Muscle of leg (tissue), 11 donors: ENCODE data around the gene CLCF1. TPM values are rescaled to one million over a fixed set of nuclear protein-coding genes. Genes with fewer than 3 reads are reported as not detected.

Experiments
- DNase-seq: peaks from one replicate; pipeline ENCODE4 v3.0.0; 2013
- H3K27ac ChIP-seq: one replicate; pipeline ENCODE4 v1.5.1; 2013; ENCODE audit warnings: mild to moderate bottlenecking, low read length, control low read depth
- H3K27me3 ChIP-seq: one replicate; pipeline ENCODE4 v1.6.1; 2013; ENCODE audit warnings: low read length; ENCODE audit not compliant: control insufficient read depth, insufficient read depth
- H3K36me3 ChIP-seq: one replicate; pipeline ENCODE4 v1.6.1; 2013; ENCODE audit warnings: low read length; ENCODE audit not compliant: control insufficient read depth, insufficient read depth
- H3K4me1 ChIP-seq: one replicate; pipeline ENCODE4 v1.6.1; 2013; ENCODE audit warnings: low read length; ENCODE audit not compliant: control insufficient read depth, insufficient read depth
- H3K4me3 ChIP-seq: one replicate; pipeline ENCODE4 v1.5.1; 2013; ENCODE audit warnings: low read length, control low read depth
- H3K9me3 ChIP-seq: replicated peaks from 2 replicates; pipeline ENCODE4 v1.6.1; 2013; ENCODE audit warnings: low read depth, low read length; ENCODE audit not compliant: control insufficient read depth
- WGBS: methylation state at CpG from one replicate; pipeline ENCODE4 v1.1.5; 2013; ENCODE audit warnings: missing lambda C conversion rate; ENCODE audit not compliant: insufficient coverage; 5-methylcytosine and 5-hydroxymethylcytosine counted together
- polyA plus RNA-seq, 8 donors: library from polyadenylated mRNA; unstranded; fragments of 120-200 nt; gene quantifications; one replicate each; pipeline versions ENCODE4 v1.2.1 to v1.2.3, GENCODE V29; 2013; ENCODE audit warnings: inconsistent platforms in 1 of 8, low replicate concordance in 1 of 8; ENCODE audit not compliant: insufficient read length in 8 of 8, insufficient read depth in 1 of 8
- total RNA-seq: library from RNA; stranded (reverse); fragments of 120-200 nt; gene quantifications from one replicate; pipeline ENCODE4 v1.2.4, GENCODE V29; 2013

The CLCF1 gene
- total and polyA plus RNA-seq, 9 donors: 2.0 to 4.8 (median 4.0) TPM

- Histone ChIP-seq H3K9me3 (no peaks in the 10 kb centered on the region), H3K4me3 (no peak overlapping the region), H3K27ac (no peak overlapping the region), H3K27me3 (peaks cover 16% of the 10 kb centered on the region), H3K36me3 (no peaks in the 10 kb centered on the region), H3K4me1 (peaks cover 4% of the 10 kb centered on the region)
- WGBS: 45% methylated on average over 7 of the region's 16 CpGs
- DNase-seq: peak; percentile 82
Measured at GRCh38 chr11:67382276-67383136, 9.1 kb upstream of the CLCF1 start.

GRCh38 chr11:67381244-67381972, 8.0 kb upstream of the CLCF1 start:
- Histone ChIP-seq H3K4me1 (peaks cover 4% of the 10 kb centered on the region), H3K9me3 (no peaks in the 10 kb centered on the region), H3K27me3 (peaks cover 27% of the 10 kb centered on the region), H3K36me3 (no peaks in the 10 kb centered on the region), H3K4me3 (no peak overlapping the region), H3K27ac (no peak overlapping the region)
- WGBS: 75% methylated on average over 7 of the region's 13 CpGs
- DNase-seq: peak; percentile 25

DNA sequence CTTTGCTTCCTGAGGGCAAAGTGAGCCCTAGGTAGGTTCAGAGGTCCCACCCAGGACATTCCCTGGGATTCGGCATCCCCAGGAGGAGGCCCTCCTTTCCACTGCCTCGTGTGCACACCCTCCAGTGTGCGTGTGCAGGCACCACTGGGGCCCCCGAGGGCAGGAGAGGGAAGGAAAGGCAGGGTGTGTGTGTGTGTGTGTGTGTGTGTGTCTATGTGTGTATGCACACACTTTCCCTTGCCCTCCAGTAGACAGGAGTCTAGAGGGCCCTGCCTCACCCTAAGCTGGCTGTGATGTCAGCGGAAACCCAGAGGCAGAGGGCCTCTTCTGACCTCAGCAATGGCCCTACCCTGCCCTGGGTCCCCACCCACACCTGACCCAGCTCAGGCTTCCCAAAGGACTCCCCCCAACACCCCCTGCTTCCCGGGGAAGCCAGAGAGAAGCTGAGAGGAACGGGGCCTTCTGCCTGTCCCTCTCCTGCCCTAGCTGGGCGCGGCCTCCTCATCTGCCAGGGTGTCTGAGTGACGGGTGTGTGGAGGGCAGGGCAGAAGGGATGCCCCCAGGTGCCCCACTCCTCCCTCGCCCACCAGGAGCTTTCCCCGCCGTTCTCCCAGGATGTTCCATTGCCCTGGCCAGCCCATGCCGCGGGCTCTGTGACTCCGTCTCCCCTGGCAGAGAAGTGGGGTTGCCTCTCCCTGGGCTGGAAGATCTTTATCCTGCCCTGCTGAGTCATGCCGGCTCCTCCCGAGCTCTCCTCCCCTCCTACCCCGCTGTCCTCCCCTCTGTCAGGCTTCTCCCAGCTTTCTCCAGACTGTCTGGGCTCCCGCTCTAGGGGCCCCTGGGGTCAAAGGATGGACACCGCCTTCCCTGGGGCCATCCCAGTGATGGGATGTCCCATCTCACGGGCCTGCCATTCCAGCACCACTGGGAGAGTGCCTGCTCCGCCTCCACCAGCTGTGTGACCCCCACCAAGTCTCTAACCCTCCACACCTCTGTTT, 6.0 kb upstream of the CLCF1 start:
- peaks cover 42% of the 10 kb centered on the region for H3K27me3 ChIP-seq
- no peaks in the 10 kb centered on the region for H3K36me3 ChIP-seq
- WGBS: 69% methylated on average over 12 of the region's 23 CpGs

DNA sequence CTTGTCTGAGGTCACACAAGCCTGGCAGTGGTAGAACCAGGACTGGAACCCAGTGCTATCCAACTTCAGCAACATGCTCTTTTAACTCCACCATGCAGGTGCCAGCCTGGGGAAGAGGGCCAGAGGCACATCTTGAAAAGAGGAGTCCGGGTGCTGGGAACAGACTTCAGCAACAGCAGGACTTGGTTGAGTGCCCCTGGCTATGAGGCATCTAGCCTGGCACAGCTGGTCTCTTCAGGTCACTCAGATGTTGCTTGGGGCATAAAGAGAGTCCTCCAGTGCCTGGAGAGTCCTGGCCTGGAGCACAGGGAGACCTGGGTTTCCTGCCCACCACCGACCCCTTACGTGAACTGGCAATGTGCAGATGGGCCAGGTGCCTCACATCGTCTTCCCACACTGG, 5.1 kb upstream of the CLCF1 start:
- Histone ChIP-seq H3K36me3 (no peaks in the 10 kb centered on the region), H3K27me3 (peaks cover 48% of the 10 kb centered on the region), H3K9me3 (no peaks in the 10 kb centered on the region), H3K27ac (no peak overlapping the region), H3K4me1 (peaks cover 18% of the 10 kb centered on the region), H3K4me3 (no peak overlapping the region)
- DNase-seq: no peak
- WGBS: 66% methylated on average over 4 of the region's 4 CpGs

More for the DNA sequence above, 6.0 kb upstream of the CLCF1 start:
- H3K27ac ChIP-seq: no peak overlapping the region
- peaks cover 10% of the 10 kb centered on the region for H3K4me1 ChIP-seq
- no peaks in the 10 kb centered on the region for H3K9me3 ChIP-seq
- H3K4me3 ChIP-seq: no peak overlapping the region
- DNase-seq: no peak

DNA sequence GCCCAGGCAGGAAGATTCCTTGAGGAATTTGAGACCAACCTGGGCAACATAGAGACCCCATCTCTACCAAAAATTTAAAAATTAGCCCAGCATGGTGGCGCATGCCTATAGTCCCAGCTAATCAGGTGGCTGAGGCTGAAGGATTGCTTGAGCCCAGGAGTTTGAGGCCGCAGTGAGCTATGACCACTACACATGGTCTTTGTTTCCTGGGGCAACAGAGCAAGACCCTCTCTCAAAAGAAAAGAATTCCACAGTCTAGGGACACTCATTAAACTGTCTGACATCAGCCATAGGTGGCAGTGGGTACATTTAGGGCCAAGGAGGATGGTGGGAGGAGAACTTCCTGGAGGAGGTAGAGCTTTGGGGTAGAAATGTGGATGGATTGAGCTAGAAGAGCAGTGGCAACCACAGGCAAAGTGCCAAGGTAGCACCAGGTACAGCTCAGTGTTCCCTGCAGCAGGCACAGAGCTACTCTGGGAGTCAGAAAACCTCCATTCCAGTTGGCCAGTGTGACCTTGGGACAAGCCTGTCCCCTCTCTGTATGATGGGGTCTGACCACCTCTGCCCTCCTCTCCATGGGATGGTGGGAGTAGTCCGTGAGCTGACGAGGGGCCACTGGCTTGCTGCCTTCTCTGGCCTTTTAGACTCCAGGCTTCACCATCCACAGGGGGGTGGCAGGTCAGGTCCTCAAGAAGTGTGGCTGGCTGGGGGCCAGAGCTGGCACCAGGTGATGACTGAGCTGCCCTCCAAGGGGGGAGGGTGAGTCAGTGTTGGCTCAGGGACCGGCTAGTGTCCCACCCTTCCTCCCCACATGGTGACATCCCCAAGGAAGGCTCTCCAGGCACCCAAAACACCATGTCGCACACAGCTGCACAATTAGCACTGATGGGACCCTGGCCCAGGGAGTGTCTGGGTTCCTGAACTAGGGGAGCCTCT, 3.7 kb upstream of the CLCF1 start:
- Histone ChIP-seq H3K27ac (no peak overlapping the region), H3K4me3 (no peak overlapping the region), H3K4me1 (peaks cover 19% of the 10 kb centered on the region), H3K36me3 (no peaks in the 10 kb centered on the region), H3K27me3 (peaks cover 45% of the 10 kb centered on the region), H3K9me3 (no peaks in the 10 kb centered on the region)
- WGBS: no CpG with 5 or more reads among the region's 6 CpGs
- no peak for DNase-seq

GRCh38 chr11:67376063-67376820, 2.8 kb upstream of the CLCF1 start:
- 31% methylated on average over 6 of the region's 7 CpGs for WGBS
- no peaks in the 10 kb centered on the region for H3K36me3 ChIP-seq
- H3K27ac ChIP-seq: no peak overlapping the region
- H3K4me3 ChIP-seq: no peak overlapping the region
- peaks cover 47% of the 10 kb centered on the region for H3K27me3 ChIP-seq
- H3K9me3 ChIP-seq: no peaks in the 10 kb centered on the region
- H3K4me1 ChIP-seq: peaks cover 28% of the 10 kb centered on the region
- DNase-seq: no peak

- peaks cover 35% of the 10 kb centered on the region for H3K4me1 ChIP-seq
- H3K27me3 ChIP-seq: peaks cover 45% of the 10 kb centered on the region
- no peak overlapping the region for H3K4me3 ChIP-seq
- DNase-seq: no peak
- H3K36me3 ChIP-seq: no peaks in the 10 kb centered on the region
- no peaks in the 10 kb centered on the region for H3K9me3 ChIP-seq
- 3% methylated on average over 4 of the region's 15 CpGs for WGBS
- no peak overlapping the region for H3K27ac ChIP-seq
Measured at GRCh38 chr11:67375320-67376055, 2.1 kb upstream of the CLCF1 start.

GRCh38 chr11:67374571-67375281, 1.3 kb upstream of the CLCF1 start:
- H3K27ac ChIP-seq: no peak overlapping the region
- H3K4me1 ChIP-seq: peaks cover 41% of the 10 kb centered on the region

More at GRCh38 chr11:67374571-67375281, 1.3 kb upstream of the CLCF1 start:
- no peaks in the 10 kb centered on the region for H3K9me3 ChIP-seq
- no peaks in the 10 kb centered on the region for H3K36me3 ChIP-seq
- whole genome bisulfite sequencing: no CpG with 5 or more reads among the region's 9 CpGs
- H3K27me3 ChIP-seq: peaks cover 48% of the 10 kb centered on the region
- no peak for DNase-seq
- H3K4me3 ChIP-seq: no peak overlapping the region
